ENCODE results near the gene GNPAT.

Gene GNPAT

GRCh38 chr1:231226156-231226555 is 14.9 kb upstream of the GNPAT start:
- TF ChIP-seq TAF1 (IDR thresholded peaks at IDR 0.05; ENCODE audit: low read depth) (no peak), EGR1 (IDR thresholded peaks at IDR 0.05) (no peak), ZBTB7A (IDR thresholded peaks at IDR 0.05; ENCODE audit: low read depth) (no peak)

DNA sequence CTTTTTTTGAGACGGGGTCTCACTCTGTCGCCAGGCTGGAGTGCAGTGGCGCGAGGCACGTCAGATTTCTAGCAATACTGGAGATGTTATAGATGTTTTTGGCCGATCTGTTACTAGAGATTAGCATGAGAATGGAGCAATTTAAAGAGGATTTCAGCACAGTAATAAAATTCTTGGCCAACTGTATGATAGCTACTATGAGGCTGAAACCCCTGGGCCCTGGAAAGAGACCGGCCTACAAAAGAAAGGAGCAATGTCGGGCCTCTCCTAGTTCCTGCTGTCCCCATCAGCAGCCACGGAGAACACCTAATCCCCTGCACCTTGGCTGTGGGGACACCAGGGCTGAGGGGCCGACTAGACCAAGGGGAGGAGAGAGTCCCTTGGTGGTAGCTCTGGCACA is 9.5 kb upstream of the GNPAT start:
- TF ChIP-seq CREB1 (IDR thresholded peaks at IDR 0.05; ENCODE audit: low read depth) (no peak), CEBPB (IDR thresholded peaks at IDR 0.05) (no peak), EGR1 (IDR thresholded peaks at IDR 0.05) (no peak), EP300 (IDR thresholded peaks at IDR 0.05; ENCODE audit: borderline replicate concordance) (no peak)
- TF ChIP-seq, protein P1, sequence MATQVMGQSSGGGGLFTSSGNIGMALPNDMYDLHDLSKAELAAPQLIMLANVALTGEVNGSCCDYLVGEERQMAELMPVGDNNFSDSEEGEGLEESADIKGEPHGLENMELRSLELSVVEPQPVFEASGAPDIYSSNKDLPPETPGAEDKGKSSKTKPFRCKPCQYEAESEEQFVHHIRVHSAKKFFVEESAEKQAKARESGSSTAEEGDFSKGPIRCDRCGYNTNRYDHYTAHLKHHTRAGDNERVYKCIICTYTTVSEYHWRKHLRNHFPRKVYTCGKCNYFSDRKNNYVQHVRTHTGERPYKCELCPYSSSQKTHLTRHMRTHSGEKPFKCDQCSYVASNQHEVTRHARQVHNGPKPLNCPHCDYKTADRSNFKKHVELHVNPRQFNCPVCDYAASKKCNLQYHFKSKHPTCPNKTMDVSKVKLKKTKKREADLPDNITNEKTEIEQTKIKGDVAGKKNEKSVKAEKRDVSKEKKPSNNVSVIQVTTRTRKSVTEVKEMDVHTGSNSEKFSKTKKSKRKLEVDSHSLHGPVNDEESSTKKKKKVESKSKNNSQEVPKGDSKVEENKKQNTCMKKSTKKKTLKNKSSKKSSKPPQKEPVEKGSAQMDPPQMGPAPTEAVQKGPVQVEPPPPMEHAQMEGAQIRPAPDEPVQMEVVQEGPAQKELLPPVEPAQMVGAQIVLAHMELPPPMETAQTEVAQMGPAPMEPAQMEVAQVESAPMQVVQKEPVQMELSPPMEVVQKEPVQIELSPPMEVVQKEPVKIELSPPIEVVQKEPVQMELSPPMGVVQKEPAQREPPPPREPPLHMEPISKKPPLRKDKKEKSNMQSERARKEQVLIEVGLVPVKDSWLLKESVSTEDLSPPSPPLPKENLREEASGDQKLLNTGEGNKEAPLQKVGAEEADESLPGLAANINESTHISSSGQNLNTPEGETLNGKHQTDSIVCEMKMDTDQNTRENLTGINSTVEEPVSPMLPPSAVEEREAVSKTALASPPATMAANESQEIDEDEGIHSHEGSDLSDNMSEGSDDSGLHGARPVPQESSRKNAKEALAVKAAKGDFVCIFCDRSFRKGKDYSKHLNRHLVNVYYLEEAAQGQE (IDR thresholded peaks at IDR 0.05; ENCODE audit: low read depth) = no peak

- TF ChIP-seq, protein P2, sequence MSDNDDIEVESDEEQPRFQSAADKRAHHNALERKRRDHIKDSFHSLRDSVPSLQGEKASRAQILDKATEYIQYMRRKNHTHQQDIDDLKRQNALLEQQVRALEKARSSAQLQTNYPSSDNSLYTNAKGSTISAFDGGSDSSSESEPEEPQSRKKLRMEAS (IDR thresholded peaks at IDR 0.05) = no peak
- TF ChIP-seq EP300 (IDR thresholded peaks at IDR 0.05; ENCODE audit: borderline replicate concordance) (no peak), NFIC (IDR thresholded peaks at IDR 0.05) (no peak), YY1 (IDR thresholded peaks at IDR 0.05; ENCODE audit: low read depth) (no peak), CEBPB (IDR thresholded peaks at IDR 0.05) (no peak), EGR1 (IDR thresholded peaks at IDR 0.05) (no peak), RAD21 (IDR thresholded peaks at IDR 0.05; ENCODE audit: low read depth) (no peak), TEAD4 (IDR thresholded peaks at IDR 0.05) (no peak), TCF12 (IDR thresholded peaks at IDR 0.05; ENCODE audit: low read depth) (no peak), TAF1 (IDR thresholded peaks at IDR 0.05; ENCODE audit: low read depth) (no peak), ZBTB7A (IDR thresholded peaks at IDR 0.05; ENCODE audit: low read depth) (no peak), FOXM1 (IDR thresholded peaks at IDR 0.05; ENCODE audit: borderline replicate concordance, low read depth) (no peak), CREB1 (IDR thresholded peaks at IDR 0.05; ENCODE audit: low read depth) (no peak)
- TF ChIP-seq, protein P3, sequence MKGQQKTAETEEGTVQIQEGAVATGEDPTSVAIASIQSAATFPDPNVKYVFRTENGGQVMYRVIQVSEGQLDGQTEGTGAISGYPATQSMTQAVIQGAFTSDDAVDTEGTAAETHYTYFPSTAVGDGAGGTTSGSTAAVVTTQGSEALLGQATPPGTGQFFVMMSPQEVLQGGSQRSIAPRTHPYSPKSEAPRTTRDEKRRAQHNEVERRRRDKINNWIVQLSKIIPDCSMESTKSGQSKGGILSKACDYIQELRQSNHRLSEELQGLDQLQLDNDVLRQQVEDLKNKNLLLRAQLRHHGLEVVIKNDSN (IDR thresholded peaks at IDR 0.05) = no peak
- TF ChIP-seq, protein P1 (IDR thresholded peaks at IDR 0.05; ENCODE audit: low read depth) = no peak
Measured at GRCh38 chr1:231232870-231233734, 7.9 kb upstream of the GNPAT start.

DNA sequence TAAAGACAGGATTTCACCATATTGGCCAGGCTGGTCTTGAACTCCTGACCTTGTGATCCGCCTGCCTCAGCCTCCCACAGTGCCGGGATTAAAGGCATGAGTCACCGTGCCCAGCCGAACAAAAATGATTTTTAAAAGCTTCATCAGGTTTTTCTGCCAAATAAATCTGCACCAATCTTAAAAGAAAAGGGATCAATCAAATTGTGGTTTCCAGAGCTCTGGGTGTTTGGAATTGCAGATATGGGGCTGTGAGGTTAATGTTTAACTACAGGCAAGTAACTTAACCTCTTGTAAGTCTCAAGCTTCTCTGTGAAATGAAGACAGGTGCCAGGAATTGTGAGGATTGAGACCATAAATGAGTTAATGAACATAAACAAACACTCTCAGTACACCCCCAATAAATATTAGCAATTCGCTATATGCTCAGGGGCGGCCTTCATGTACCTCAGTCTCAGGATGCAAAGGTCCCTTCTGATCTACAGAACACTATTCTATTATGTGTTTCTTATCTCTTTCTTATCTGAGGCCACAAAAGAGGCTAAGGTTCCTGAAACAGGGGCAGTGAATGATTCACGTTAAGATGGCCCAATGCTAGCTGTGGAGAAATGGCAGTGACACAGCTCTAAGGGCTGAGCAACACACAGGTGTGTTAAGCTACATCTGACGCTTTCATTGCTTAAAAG is 7.1 kb upstream of the GNPAT start:
- no peak for TF ChIP-seq CREB1 (IDR thresholded peaks at IDR 0.05; ENCODE audit: low read depth)
- no peak for TF ChIP-seq NFIC (IDR thresholded peaks at IDR 0.05)
- TF ChIP-seq, protein P1 (IDR thresholded peaks at IDR 0.05; ENCODE audit: low read depth) = no peak
- no peak for TF ChIP-seq YY1 (IDR thresholded peaks at IDR 0.05; ENCODE audit: low read depth)
- TF ChIP-seq, protein P2 (IDR thresholded peaks at IDR 0.05) = no peak
- TF ChIP-seq RAD21 (IDR thresholded peaks at IDR 0.05; ENCODE audit: low read depth) = no peak
- TF ChIP-seq ZBTB7A (IDR thresholded peaks at IDR 0.05; ENCODE audit: low read depth) = no peak
- no peak for TF ChIP-seq TAF1 (IDR thresholded peaks at IDR 0.05; ENCODE audit: low read depth)
- TF ChIP-seq EGR1 (IDR thresholded peaks at IDR 0.05) = no peak
- TF ChIP-seq, protein P3 (IDR thresholded peaks at IDR 0.05) = no peak
- TF ChIP-seq TCF12 (IDR thresholded peaks at IDR 0.05; ENCODE audit: low read depth) = no peak
- TF ChIP-seq EP300 (IDR thresholded peaks at IDR 0.05; ENCODE audit: borderline replicate concordance) = no peak

Data from Ishikawa (cell line).